ENCODE results near the gene RARG.

Gene RARG

GRCh38 chr12:53231921-53232645 is at the start of gene RARG:
Gene RARG (minus strand): TSS chr12:53232209. CDS start chr12:53227545, 4,664 bp downstream.
- TF ChIP-seq CTCF (IDR thresholded peaks at IDR 0.05; ENCODE audit: borderline replicate concordance, control extremely low read depth, extremely low read depth, insufficient read depth, missing control alignments), result no peak
- in situ Hi-C loops (cut with MboI; ENCODE audit: low sequenced_read_pairs, unreplicated experiment), result no loop called here
- peak; percentile 72 for DNase-seq (ENCODE audit: low spot score)

GRCh38 chr12:53279888-53280498 is 48.0 kb upstream of the RARG start:
- DNase-seq (ENCODE audit: low spot score), result no peak
- in situ Hi-C loops (cut with MboI; ENCODE audit: low sequenced_read_pairs, unreplicated experiment), result loop anchor here (10.0 kb wide), 1 partner anchor 125 kb away; no protein-coding TSS in a partner anchor
- TF ChIP-seq CTCF (IDR thresholded peaks at IDR 0.05; ENCODE audit: borderline replicate concordance, control extremely low read depth, extremely low read depth, insufficient read depth, missing control alignments), result no peak

GRCh38 chr12:53279283-53279869 is 47.4 kb upstream of the RARG start:
- no peak for TF ChIP-seq CTCF (IDR thresholded peaks at IDR 0.05; ENCODE audit: borderline replicate concordance, control extremely low read depth, extremely low read depth, insufficient read depth, missing control alignments)
- in situ Hi-C loops (cut with MboI; ENCODE audit: low sequenced_read_pairs, unreplicated experiment), result no loop called here
- no peak for DNase-seq (ENCODE audit: low spot score)

- no peak for TF ChIP-seq CTCF (IDR thresholded peaks at IDR 0.05; ENCODE audit: borderline replicate concordance, control extremely low read depth, extremely low read depth, insufficient read depth, missing control alignments)
- no peak for DNase-seq (ENCODE audit: low spot score)
- in situ Hi-C loops (cut with MboI; ENCODE audit: low sequenced_read_pairs, unreplicated experiment), result no loop called here
Measured at GRCh38 chr12:53277981-53278380, 46.0 kb upstream of the RARG start.

- in situ Hi-C loops (cut with MboI; ENCODE audit: low sequenced_read_pairs, unreplicated experiment), result no loop called here
- TF ChIP-seq CTCF (IDR thresholded peaks at IDR 0.05; ENCODE audit: borderline replicate concordance, control extremely low read depth, extremely low read depth, insufficient read depth, missing control alignments), result no peak
- no peak for DNase-seq (ENCODE audit: low spot score)
Measured at GRCh38 chr12:53276511-53276910, 44.5 kb upstream of the RARG start.

DNA sequence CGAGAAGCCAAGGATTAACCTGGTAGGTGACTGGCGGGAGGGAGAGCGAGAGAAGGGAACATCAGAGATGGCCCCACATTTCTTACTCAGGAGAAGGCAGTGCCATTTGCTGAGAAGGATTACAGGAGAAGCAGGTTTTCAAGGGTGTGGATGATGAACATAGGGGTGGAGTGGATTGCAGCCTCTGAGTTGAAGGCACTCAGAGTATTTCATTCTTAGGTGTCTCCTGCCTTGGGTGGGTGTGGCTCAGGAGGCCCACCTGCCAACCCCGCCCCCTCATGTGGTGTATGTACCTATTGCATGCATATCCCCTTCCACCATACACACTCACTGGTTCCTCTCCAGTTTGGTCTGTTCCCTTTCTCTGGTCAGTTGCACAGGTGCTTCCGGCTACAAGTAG is 42.4 kb upstream of the RARG start:
- in situ Hi-C loops (cut with MboI; ENCODE audit: low sequenced_read_pairs, unreplicated experiment), result no loop called here
- no peak for DNase-seq (ENCODE audit: low spot score)
- TF ChIP-seq CTCF (IDR thresholded peaks at IDR 0.05; ENCODE audit: borderline replicate concordance, control extremely low read depth, extremely low read depth, insufficient read depth, missing control alignments), result no peak
